Cardiac fibroblast (primary cell): ENCODE data around the gene RAB11FIP2.

Experiments
- DNase-seq, 2 donors: peaks; one replicate each; pipeline versions ENCODE4 v3.0.0 to v3.0.0-alpha.2; 2010; ENCODE audit warnings: low read depth in 2 of 2
- H3K4me3 ChIP-seq, 2 donors: replicated peaks in 1 of 2; 1 replicate in 1 of 2; 2 replicates in 1 of 2; pipeline ENCODE4 v1.5.1; 2011; ENCODE audit warnings: low read depth in 2 of 2, low read length in 2 of 2, mild to moderate bottlenecking in 2 of 2, moderate library complexity in 1 of 2
- TF ChIP-seq, protein P1 (sequence below): IDR thresholded peaks from one replicate; pipeline ENCODE4 v1.5.1; 2011; ENCODE audit warnings: low read depth, mild to moderate bottlenecking, low read length, inconsistent platforms

The RAB11FIP2 gene

DNA sequence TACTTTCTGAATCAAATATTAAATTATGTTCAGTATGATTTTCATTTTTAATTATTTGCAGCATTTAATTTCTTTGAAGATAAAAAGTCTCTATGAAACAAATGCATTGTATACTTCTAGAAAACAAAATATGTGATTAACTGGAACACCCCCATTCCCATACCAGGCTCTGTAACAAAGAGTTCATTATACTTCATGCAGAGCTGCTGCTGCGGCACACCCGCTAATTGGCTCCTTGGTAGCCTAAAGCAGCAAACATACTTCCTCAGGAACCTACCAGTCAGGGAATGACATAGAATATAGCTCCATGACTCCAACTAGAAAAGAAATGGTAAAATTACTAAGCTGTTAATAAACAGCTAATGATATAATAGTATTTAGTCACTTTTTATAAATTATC lies 19.3 kb downstream of the RAB11FIP2 start:
- no peak overlapping the region for H3K4me3 ChIP-seq
- TF ChIP-seq, protein P1, sequence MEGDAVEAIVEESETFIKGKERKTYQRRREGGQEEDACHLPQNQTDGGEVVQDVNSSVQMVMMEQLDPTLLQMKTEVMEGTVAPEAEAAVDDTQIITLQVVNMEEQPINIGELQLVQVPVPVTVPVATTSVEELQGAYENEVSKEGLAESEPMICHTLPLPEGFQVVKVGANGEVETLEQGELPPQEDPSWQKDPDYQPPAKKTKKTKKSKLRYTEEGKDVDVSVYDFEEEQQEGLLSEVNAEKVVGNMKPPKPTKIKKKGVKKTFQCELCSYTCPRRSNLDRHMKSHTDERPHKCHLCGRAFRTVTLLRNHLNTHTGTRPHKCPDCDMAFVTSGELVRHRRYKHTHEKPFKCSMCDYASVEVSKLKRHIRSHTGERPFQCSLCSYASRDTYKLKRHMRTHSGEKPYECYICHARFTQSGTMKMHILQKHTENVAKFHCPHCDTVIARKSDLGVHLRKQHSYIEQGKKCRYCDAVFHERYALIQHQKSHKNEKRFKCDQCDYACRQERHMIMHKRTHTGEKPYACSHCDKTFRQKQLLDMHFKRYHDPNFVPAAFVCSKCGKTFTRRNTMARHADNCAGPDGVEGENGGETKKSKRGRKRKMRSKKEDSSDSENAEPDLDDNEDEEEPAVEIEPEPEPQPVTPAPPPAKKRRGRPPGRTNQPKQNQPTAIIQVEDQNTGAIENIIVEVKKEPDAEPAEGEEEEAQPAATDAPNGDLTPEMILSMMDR: no peak
- no peak for DNase-seq

DNA sequence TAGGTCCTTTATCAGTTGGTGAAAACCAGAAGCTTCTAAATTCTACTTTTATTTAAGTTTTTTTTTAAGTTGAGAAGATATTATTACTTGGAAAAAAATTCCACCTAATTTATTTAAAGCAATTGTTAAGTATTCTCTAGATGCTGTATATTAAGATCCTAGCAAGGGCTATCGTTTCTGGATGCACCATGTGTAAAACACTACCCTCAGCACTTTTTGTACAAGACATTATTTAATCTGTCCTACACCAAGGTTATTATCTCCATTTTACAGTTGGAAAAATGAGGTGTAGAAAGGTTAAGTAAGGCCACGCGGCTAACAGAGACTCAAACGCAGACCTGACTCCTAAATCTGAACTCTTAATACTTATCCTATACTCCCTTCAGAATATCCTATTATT lies 19.8 kb downstream of the RAB11FIP2 start:
- no peak overlapping the region for H3K4me3 ChIP-seq
- TF ChIP-seq, protein P1: no peak
- DNase-seq: no peak

DNA sequence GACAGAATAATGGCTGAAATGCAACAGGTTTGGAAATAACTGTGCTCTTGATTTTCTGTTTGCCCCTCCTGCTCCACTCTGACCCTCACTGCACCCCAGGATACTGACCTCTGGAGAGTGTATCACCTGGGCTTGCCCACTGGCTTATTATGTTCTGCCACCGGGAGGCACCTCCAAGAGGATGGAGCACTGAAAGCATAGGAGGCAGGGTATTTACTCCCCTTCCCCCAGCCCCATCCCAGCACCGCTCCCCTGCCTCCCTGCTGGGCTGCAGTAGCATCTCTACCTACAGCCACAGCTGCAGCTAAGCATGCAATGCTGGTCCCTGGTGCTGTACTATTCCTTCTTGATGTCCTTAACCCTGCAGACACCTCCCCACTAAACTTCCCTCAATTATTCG lies 26.4 kb downstream of the RAB11FIP2 start:
- no peak for DNase-seq
- TF ChIP-seq, protein P1: no peak
- H3K4me3 ChIP-seq: no peak overlapping the region

DNA sequence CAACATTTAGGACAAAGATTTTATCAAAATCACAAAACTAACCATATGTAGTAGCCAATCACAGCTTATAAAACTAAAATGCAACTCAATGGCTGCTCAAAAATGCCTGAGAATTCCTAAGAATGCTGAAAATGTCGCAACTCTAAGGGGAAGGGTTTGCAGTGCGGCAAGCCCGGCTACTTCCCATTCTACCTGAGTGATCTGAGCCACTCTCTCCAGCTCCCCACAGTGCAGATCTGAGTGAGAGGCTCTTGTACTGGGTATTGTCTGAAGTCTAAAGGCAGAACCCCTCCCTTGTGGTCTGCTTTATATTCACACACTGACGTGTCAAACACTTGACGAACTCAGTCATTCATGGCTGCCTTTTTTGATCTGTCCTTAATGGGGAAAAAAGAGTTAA lies 28.9 kb downstream of the RAB11FIP2 start:
- TF ChIP-seq, protein P1: no peak
- H3K4me3 ChIP-seq: no peak overlapping the region
- no peak for DNase-seq

DNA sequence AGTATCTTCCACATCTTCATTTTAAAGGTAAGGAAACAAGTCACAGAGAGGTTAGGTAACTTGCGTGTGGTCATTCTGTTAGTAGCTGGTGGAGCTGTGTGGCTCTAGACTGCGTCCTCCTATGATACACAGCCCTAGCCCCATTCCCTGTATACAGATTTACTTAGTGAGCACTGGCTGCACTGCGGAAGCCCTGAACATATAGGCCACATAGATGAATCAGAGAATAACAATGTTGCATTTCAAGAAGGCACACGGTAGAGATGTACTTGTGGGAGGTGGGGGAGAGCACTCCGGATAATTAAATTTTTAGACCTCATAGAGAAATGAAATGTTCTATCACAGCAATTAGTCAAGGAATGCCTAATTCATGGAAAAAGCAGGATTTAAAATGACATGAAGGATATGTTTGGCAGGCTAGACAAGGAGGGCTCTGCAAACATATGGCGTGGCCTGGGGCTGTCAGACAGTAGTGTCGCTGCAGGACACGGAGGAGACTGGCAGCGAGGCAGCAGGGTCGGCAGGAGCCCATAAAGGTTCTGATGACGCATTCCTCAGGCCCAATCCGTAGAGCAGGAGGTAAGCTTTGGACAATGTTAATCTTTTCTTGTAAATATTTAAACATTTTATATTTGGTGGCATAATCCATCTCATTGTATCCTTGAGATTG lies 29.5 kb downstream of the RAB11FIP2 start:
- TF ChIP-seq, protein P1: no peak
- no peak for DNase-seq
- H3K4me3 ChIP-seq: no peak overlapping the region

DNA sequence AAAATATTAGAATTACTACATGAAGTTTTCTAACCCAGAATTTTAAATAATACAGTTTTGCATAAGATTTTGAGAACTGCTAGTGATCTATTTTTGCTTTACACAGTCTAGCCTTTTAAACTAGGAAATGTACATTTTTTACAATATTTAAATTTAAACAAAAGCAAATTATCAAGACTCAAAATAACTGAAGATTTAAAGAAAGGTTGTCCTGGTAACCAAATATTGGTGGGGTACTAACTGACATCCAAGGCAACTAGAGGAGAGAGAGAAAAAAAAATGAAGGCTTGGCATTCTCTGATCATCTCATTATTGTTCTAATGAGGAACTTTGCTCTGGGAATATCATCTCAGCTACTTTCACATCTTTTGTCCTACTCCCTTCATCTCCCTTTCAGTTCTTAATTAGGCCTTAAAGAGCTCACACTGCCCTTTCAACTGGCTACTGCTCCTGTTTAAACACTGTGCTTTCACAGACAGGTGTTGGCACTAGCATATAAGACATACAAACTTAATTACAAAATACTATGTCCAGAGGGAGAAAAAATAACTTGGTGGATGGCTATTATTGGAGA lies 33.7 kb downstream of the RAB11FIP2 start:
- no peak overlapping the region for H3K4me3 ChIP-seq
- TF ChIP-seq, protein P1: no peak
- no peak for DNase-seq

DNA sequence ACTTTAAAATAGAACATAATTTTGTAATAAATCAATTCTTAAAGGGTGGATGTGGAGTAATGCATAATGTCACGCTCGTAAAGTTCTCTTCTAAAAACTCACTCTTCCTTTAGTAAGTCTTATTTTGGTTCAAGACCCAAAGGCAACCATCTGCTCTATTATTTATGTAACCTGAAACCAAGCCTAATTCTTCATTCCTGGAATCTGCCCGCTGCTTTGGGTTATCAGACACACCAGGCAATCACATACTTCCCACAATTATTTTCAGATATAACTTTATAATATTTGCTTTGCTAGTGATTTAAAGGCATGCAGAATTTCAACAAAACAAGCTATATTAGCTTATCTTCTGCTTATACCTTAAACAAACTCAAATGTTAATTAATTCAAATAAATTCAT lies 39.0 kb downstream of the RAB11FIP2 start:
- no peak overlapping the region for H3K4me3 ChIP-seq
- TF ChIP-seq, protein P1: no peak
- no peak for DNase-seq
